GM23338 (cell line): ENCODE data around the gene SORCS2.

Experiments used
- EZH2 ChIP-seq: fragments of 200-600 bp; sonication (generic); IDR thresholded peaks from one replicate; pipeline ENCODE4 v1.8.0; 2017; ENCODE audit warnings: antibody characterized with exemption, mild to moderate bottlenecking, low read depth; ENCODE audit not compliant: unreplicated experiment
- NANOG ChIP-seq: IDR thresholded peaks from 2 replicates; pipeline ENCODE4 v1.6.1; 2016; ENCODE audit warnings: antibody characterized with exemption, borderline replicate concordance
- TF ChIP-seq, protein P1 (sequence below), 2 experiments: fragments of 200-600 bp in 1 of 2; sonication (generic) in 1 of 2; conservative IDR thresholded peaks; 2 replicates each; pipeline versions ENCODE4 v1.5.1 to v1.6.1; 2016 to 2017; ENCODE audit warnings: antibody characterized with exemption in 2 of 2, low read depth in 2 of 2, mild to moderate bottlenecking in 2 of 2, moderate library complexity in 1 of 2

- TF ChIP-seq, protein P1, sequence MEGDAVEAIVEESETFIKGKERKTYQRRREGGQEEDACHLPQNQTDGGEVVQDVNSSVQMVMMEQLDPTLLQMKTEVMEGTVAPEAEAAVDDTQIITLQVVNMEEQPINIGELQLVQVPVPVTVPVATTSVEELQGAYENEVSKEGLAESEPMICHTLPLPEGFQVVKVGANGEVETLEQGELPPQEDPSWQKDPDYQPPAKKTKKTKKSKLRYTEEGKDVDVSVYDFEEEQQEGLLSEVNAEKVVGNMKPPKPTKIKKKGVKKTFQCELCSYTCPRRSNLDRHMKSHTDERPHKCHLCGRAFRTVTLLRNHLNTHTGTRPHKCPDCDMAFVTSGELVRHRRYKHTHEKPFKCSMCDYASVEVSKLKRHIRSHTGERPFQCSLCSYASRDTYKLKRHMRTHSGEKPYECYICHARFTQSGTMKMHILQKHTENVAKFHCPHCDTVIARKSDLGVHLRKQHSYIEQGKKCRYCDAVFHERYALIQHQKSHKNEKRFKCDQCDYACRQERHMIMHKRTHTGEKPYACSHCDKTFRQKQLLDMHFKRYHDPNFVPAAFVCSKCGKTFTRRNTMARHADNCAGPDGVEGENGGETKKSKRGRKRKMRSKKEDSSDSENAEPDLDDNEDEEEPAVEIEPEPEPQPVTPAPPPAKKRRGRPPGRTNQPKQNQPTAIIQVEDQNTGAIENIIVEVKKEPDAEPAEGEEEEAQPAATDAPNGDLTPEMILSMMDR (conservative IDR thresholded peaks at IDR 0.05; ENCODE audit: low read depth in 2 of 2): no peak
- TF ChIP-seq EZH2: no peak
- TF ChIP-seq NANOG: no peak
These were observed 60.4 kb downstream of the SORCS2 start for GRCh38 chr4:7252510-7253340.
